Measurements from ENCODE around the gene HLA-B. TPM values are rescaled to one million over a fixed set of nuclear protein-coding genes. Genes with fewer than 3 reads are reported as not detected.
A peak's percentile ranks its signal among the peaks of the same experiment; 100 is the strongest.
"Not testable (repeated sequence)": the region's sequence is repeated elsewhere in the genome, so short reads cannot be mapped to it uniquely, and the experiment has no call there.

HLA-B gene
- 1,000 to 10,000 TPM; 3,016 to 3,060 TPM for total RNA-seq

DNA sequence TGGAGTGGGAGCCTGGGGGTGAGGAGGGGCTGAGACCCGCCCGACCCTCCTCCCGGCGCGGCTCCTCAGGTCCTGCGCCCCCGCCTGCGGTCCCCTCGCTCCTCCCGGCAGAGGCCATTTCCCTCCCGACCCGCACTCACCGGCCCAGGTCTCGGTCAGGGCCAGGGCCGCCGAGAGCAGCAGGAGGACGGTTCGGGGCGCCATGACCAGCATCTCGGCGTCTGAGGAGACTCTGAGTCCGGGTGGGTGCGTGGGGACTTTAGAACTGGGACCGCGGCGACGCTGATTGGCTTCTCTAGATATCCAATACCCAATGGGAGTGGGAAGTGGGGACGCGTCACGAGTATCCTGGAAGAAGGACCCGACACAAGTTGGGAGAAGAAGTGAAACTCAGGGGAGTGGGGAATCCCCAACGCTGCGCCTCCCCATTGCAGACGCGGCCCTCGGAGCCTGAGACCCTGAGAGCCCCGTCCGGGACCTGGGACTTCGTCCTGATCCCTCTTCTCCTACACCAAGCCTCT, at the start of gene HLA-B:
Gene HLA-B, minus strand, starts transcription at position 234 of the 521 bp plus-strand sequence. Its CDS starts 21 bp downstream, at position 213.
- peaks cover 48% of the 10 kb centered on the region for H3K36me3 Mint-ChIP-seq
- CTCF ChIA-PET, result interaction anchor here (1.0 kb wide), 2 partner anchors 9 to 154 kb away, joined by 3 to 4 read pairs; no protein-coding TSS in a partner anchor
- intact Hi-C loops (cut with micrococcal nuclease), result loop anchor here (1.0 to 5.0 kb wide), 3 partner anchors 154 to 670 kb away; partner anchors contain the start of gene PPP1R18

GRCh38 chr6:31405996-31406395, 49.0 kb upstream of the HLA-B start:
- CTCF ChIA-PET, result interaction anchor here (1.1 kb wide), 1 partner anchor 8 kb away, joined by 3 read pairs; no protein-coding TSS in a partner anchor
- DNase-seq, result no peak
- Mint-ChIP-seq H3K4me3 (no peak overlapping the region), H3K36me3 (no peaks in the 10 kb centered on the region), H3K27ac (no peak overlapping the region), H3K9me3 (no peaks in the 10 kb centered on the region), H3K27me3 (no peaks in the 10 kb centered on the region), H3K4me1 (ENCODE audit: low read depth) (peaks cover 64% of the 10 kb centered on the region)
- intact Hi-C loops (cut with micrococcal nuclease), result no loop called here
- POLR2A ChIA-PET, result no interaction called here

More for the DNA sequence above, at the start of gene HLA-B:
- Mint-ChIP-seq H3K4me3 (peak within 1 kb of the TSS; percentile 99), H3K27me3 (no peaks in the 10 kb centered on the region), H3K4me1 (ENCODE audit: low read depth) (peaks cover 60% of the 10 kb centered on the region), H3K9me3 (no peaks in the 10 kb centered on the region), H3K27ac (peak within 1 kb of the TSS; percentile 99)
- POLR2A ChIA-PET, result interaction anchor here (1.0 kb wide), 1 partner anchor 160 kb away, joined by 4 read pairs; no protein-coding TSS in a partner anchor
- DNase-seq, result peak; percentile 90

GRCh38 chr6:31404061-31404364, 47.0 kb upstream of the HLA-B start:
- not testable (repeated sequence) for DNase-seq, H3K36me3 Mint-ChIP-seq, H3K27me3 Mint-ChIP-seq, H3K9me3 Mint-ChIP-seq
- CTCF ChIA-PET, result interaction anchor here (7.9 kb wide), 1 partner anchor 38 kb away, joined by 79 read pairs; no protein-coding TSS in a partner anchor
- Mint-ChIP-seq H3K4me1 (ENCODE audit: low read depth) (peaks cover 58% of the 10 kb centered on the region), H3K4me3 (peak overlapping the region; percentile 79), H3K27ac (peak overlapping the region; percentile 38)
- POLR2A ChIA-PET, result interaction anchor here (0.9 kb wide), 1 partner anchor 94 kb away, joined by 3 read pairs; the partner anchor contains the start of gene MICB
- intact Hi-C loops (cut with micrococcal nuclease), result loop anchor here (5.0 kb wide), 1 partner anchor 138 kb away; the partner anchor contains the start of gene DDX39B

- Mint-ChIP-seq H3K27me3 (no peaks in the 10 kb centered on the region), H3K36me3 (no peaks in the 10 kb centered on the region), H3K4me3 (peak within 1 kb of the TSS; percentile 79), H3K27ac (peak within 1 kb of the TSS; percentile 47), H3K4me1 (ENCODE audit: low read depth) (peaks cover 58% of the 10 kb centered on the region), H3K9me3 (no peaks in the 10 kb centered on the region)
- intact Hi-C loops (cut with micrococcal nuclease), result loop anchor here (2.0 to 5.0 kb wide), 2 partner anchors 17 to 139 kb away; partner anchors contain the start of gene DDX39B
- ChIA-PET POLR2A (interaction anchor here (0.9 to 1.4 kb wide), 3 partner anchors 27 to 138 kb away, joined by 3 read pairs; partner anchors contain the start of genes DDX39B and MICB), CTCF (interaction anchor here (7.9 kb wide), 1 partner anchor 39 kb away, joined by 79 read pairs; no protein-coding TSS in a partner anchor)
- peak; percentile 84 for DNase-seq
Observed at GRCh38 chr6:31403283-31404060, 46.5 kb upstream of the HLA-B start, which contains the start of gene MICA. Gene MICA, plus strand, starts transcription at chr6:31403595. Its CDS starts 38 bp downstream, at chr6:31403633.

GRCh38 chr6:31402324-31403282, 45.6 kb upstream of the HLA-B start:
- Mint-ChIP-seq H3K27me3 (no peaks in the 10 kb centered on the region), H3K27ac (peak overlapping the region; percentile 47), H3K9me3 (no peaks in the 10 kb centered on the region), H3K4me1 (ENCODE audit: low read depth) (peaks cover 49% of the 10 kb centered on the region), H3K4me3 (peak overlapping the region; percentile 79), H3K36me3 (no peaks in the 10 kb centered on the region)
- intact Hi-C loops (cut with micrococcal nuclease), result loop anchor here (2.0 to 5.0 kb wide), 2 partner anchors 18 to 140 kb away; partner anchors contain the start of gene DDX39B
- peak; percentile 58 for DNase-seq
- POLR2A ChIA-PET, result interaction anchor here (0.9 to 1.4 kb wide), 2 partner anchors 27 to 139 kb away, joined by 3 read pairs; partner anchors contain the start of gene DDX39B
- CTCF ChIA-PET, result interaction anchor here (0.6 to 7.9 kb wide), 4 partner anchors 21 to 201 kb away, joined by 3 to 79 read pairs (median 4); partner anchors contain the start of gene MICB

GRCh38 chr6:31401403-31401802, 44.4 kb upstream of the HLA-B start:
- peak overlapping the region; percentile 85 for H3K27ac Mint-ChIP-seq
- H3K4me1 Mint-ChIP-seq (ENCODE audit: low read depth), result peaks cover 46% of the 10 kb centered on the region
- CTCF ChIA-PET, result interaction anchor here (0.6 to 7.9 kb wide), 6 partner anchors 14 to 600 kb away, joined by 3 to 79 read pairs (median 3); no protein-coding TSS in a partner anchor
- no peaks in the 10 kb centered on the region for H3K9me3 Mint-ChIP-seq
- no peaks in the 10 kb centered on the region for H3K36me3 Mint-ChIP-seq
- peak; percentile 28 for DNase-seq
- no peaks in the 10 kb centered on the region for H3K27me3 Mint-ChIP-seq
- intact Hi-C loops (cut with micrococcal nuclease), result loop anchor here (2.0 to 5.0 kb wide), 2 partner anchors 91 to 141 kb away; partner anchors contain the start of gene DDX39B
- POLR2A ChIA-PET, result interaction anchor here (1.3 kb wide), 1 partner anchor 140 kb away, joined by 8 read pairs; the partner anchor contains the start of gene DDX39B
- peak overlapping the region; percentile 79 for H3K4me3 Mint-ChIP-seq

- Mint-ChIP-seq H3K4me3 (peak overlapping the region; percentile 79), H3K9me3 (no peaks in the 10 kb centered on the region), H3K36me3 (no peaks in the 10 kb centered on the region), H3K27me3 (no peaks in the 10 kb centered on the region), H3K4me1 (ENCODE audit: low read depth) (peaks cover 40% of the 10 kb centered on the region), H3K27ac (peak overlapping the region; percentile 85)
- DNase-seq, result peak; percentile 85
- intact Hi-C loops (cut with micrococcal nuclease), result loop anchor here (2.0 to 5.0 kb wide), 2 partner anchors 92 to 142 kb away; partner anchors contain the start of gene DDX39B
- CTCF ChIA-PET, result interaction anchor here (0.6 to 7.9 kb wide), 16 partner anchors 15 to 204 kb away, joined by 3 to 79 read pairs (median 3); no protein-coding TSS in a partner anchor
- POLR2A ChIA-PET, result interaction anchor here (1.3 kb wide), 1 partner anchor 141 kb away, joined by 8 read pairs; the partner anchor contains the start of gene DDX39B
Observed at GRCh38 chr6:31400467-31401289, 43.7 kb upstream of the HLA-B start.

DNA sequence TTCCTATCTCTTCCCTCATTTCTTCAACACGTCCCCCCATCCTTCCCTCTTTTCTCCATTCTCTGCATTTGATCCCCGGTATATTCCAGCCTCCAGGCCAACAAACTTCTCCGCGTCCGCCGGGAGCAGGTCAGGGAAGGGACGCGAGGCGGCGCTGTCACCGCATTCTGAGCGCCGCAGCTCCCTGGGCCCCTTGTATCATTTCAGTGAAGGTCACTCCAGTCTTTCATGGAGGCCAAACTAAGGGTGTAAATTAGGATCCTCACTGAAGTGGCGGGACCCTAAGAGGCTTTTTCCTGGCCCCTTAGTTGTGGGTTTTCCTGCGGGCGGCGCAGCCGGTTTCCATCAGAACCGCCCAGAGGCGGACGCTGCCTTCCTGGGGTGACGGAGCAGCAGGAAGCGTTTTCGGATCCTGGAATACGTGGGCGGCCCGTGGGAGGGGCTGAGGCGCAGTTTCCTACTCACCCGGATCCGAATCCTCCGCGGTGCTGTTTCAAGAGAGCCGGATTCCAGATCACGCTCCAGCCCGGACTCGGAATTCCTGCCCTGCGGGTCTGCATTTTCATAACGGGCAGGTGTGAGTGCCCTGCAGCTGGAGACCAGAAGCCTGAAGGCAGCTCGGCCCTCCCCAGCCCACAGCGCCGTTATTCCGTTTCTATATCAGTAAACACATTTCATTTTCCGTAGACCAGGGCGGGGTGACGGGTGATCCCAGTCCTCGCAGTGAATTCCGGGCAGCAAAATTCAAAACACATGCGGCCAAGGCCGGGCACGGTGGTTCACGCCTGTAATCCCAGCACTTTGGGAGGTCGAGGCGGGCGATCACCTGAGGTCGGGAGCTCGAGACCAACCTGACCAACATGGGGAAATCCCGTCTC, 42.8 kb upstream of the HLA-B start:
- peak; percentile 79 for DNase-seq
- CTCF ChIA-PET, result interaction anchor here (0.6 to 7.9 kb wide), 19 partner anchors 16 to 262 kb away, joined by 3 to 79 read pairs (median 3); no protein-coding TSS in a partner anchor
- Mint-ChIP-seq H3K27ac (peak overlapping the region; percentile 85), H3K4me1 (ENCODE audit: low read depth) (peaks cover 37% of the 10 kb centered on the region), H3K36me3 (no peaks in the 10 kb centered on the region), H3K27me3 (no peaks in the 10 kb centered on the region), H3K4me3 (peak overlapping the region; percentile 79), H3K9me3 (no peaks in the 10 kb centered on the region)
- POLR2A ChIA-PET, result interaction anchor here (1.3 kb wide), 1 partner anchor 141 kb away, joined by 8 read pairs; the partner anchor contains the start of gene DDX39B
- intact Hi-C loops (cut with micrococcal nuclease), result loop anchor here (2.0 to 5.0 kb wide), 2 partner anchors 93 to 142 kb away; partner anchors contain the start of gene DDX39B

GRCh38 chr6:31397901-31398525, 41.0 kb upstream of the HLA-B start:
- Mint-ChIP-seq H3K9me3 (no peaks in the 10 kb centered on the region), H3K4me3 (no peak overlapping the region), H3K27me3 (no peaks in the 10 kb centered on the region), H3K4me1 (ENCODE audit: low read depth) (peaks cover 30% of the 10 kb centered on the region), H3K27ac (no peak overlapping the region), H3K36me3 (no peaks in the 10 kb centered on the region)
- intact Hi-C loops (cut with micrococcal nuclease), result loop anchor here (1.0 kb wide), 1 partner anchor 43 kb away; no protein-coding TSS in a partner anchor
- ChIA-PET CTCF (interaction anchor here (0.7 to 7.9 kb wide), 16 partner anchors 8 to 201 kb away, joined by 3 to 79 read pairs (median 4); no protein-coding TSS in a partner anchor), POLR2A (interaction anchor here (0.7 kb wide), 1 partner anchor 45 kb away, joined by 3 read pairs; no protein-coding TSS in a partner anchor)
- DNase-seq, result no peak
